Endodermal cell (in vitro differentiated cells): ENCODE results near the gene RFXANK. TPM values are rescaled to one million over a fixed set of nuclear protein-coding genes. Genes with fewer than 3 reads are reported as not detected.

Source experiments
- DNase-seq: peaks from one replicate; pipeline ENCODE4 v3.0.0-alpha.2; 2017
- H3K27ac ChIP-seq: 2 replicates; pipeline ENCODE4 v1.5.1; 2013; ENCODE audit warnings: mild to moderate bottlenecking, low read depth, low read length, moderate library complexity
- H3K27me3 ChIP-seq: 2 replicates; pipeline ENCODE4 v1.6.1; 2013; ENCODE audit warnings: mild to moderate bottlenecking, low read length, moderate library complexity; ENCODE audit not compliant: insufficient read depth, control insufficient read depth, poor library complexity, severe bottlenecking
- H3K36me3 ChIP-seq: 2 replicates; pipeline ENCODE4 v1.7.0; 2013; ENCODE audit warnings: mild to moderate bottlenecking, low read length, moderate library complexity; ENCODE audit not compliant: control insufficient read depth, insufficient read depth
- H3K4me1 ChIP-seq: one replicate; pipeline ENCODE4 v1.7.0; 2013; ENCODE audit warnings: low read length; ENCODE audit not compliant: control insufficient read depth, insufficient read depth
- H3K4me3 ChIP-seq: 2 replicates; pipeline ENCODE4 v1.5.1; 2013; ENCODE audit warnings: mild to moderate bottlenecking, low read length, moderate library complexity
- H3K9ac ChIP-seq: 2 replicates; pipeline ENCODE4 v1.6.1; 2013; ENCODE audit warnings: mild to moderate bottlenecking, low read length, moderate library complexity; ENCODE audit not compliant: poor library complexity, severe bottlenecking; ENCODE audit errors: extremely low read depth
- H3K9me3 ChIP-seq: 2 replicates; pipeline ENCODE4 v1.6.1; 2013; ENCODE audit warnings: mild to moderate bottlenecking, low read length, moderate library complexity; ENCODE audit not compliant: control insufficient read depth
- H3K27ac Mint-ChIP-seq: 2 replicates; pipeline ENCODE4 v1.8.0; 2020; ENCODE audit warnings: mixed read lengths
- H3K27me3 Mint-ChIP-seq: 2 replicates; pipeline ENCODE4 v1.8.0; 2021; ENCODE audit warnings: mild to moderate bottlenecking, mixed read lengths; ENCODE audit not compliant: insufficient read depth
- H3K36me3 Mint-ChIP-seq: 2 replicates; pipeline ENCODE4 v1.8.0; 2020; ENCODE audit warnings: low read depth, mixed read lengths
- H3K4me1 Mint-ChIP-seq: 2 replicates; pipeline ENCODE4 v1.8.0; 2020; ENCODE audit warnings: mixed read lengths
- H3K4me3 Mint-ChIP-seq: 2 replicates; pipeline ENCODE4 v1.8.0; 2020; ENCODE audit warnings: mild to moderate bottlenecking, moderate library complexity, mixed read lengths
- H3K9me3 Mint-ChIP-seq: 2 replicates; pipeline ENCODE4 v1.8.0; 2020; ENCODE audit warnings: mild to moderate bottlenecking, mixed read lengths
- CTCF ChIP-seq: fragments of 200-600 bp; sonication (generic); conservative IDR thresholded peaks from 2 replicates; pipeline ENCODE4 v1.5.0; 2021; ENCODE audit warnings: antibody characterized with exemption, mild to moderate bottlenecking
- WGBS, 2 experiments: methylation state at CpG; one replicate each; pipeline versions ENCODE4 v1.1.5 to v1.1.7; 2013; ENCODE audit warnings: missing lambda C conversion rate in 2 of 2, mixed read lengths in 1 of 2; ENCODE audit not compliant: insufficient coverage in 1 of 2, insufficient read length in 1 of 2; 5-methylcytosine and 5-hydroxymethylcytosine counted together
- total RNA-seq, 2 donors: library from RNA; stranded (reverse); fragmentation: NEBNext Ultra II Directional in 1 of 2; extraction: Animal tissue kit (Norgen Biotek cat#: 25700) in 1 of 2; gene quantifications; 2 replicates in 1 of 2; 3 replicates in 1 of 2; pipeline ENCODE4 v1.2.1, GENCODE V29; 2021

Gene RFXANK
- total RNA-seq, 2 donors from 2014 or later = 117 to 122 TPM

- Mint-ChIP-seq H3K9me3 (no peaks in the 10 kb centered on the region), H3K4me3 (no peak overlapping the region), H3K27me3 (no peaks in the 10 kb centered on the region), H3K36me3 (peaks cover 40% of the 10 kb centered on the region), H3K27ac (peak overlapping the region; percentile 85), H3K4me1 (no peaks in the 10 kb centered on the region)
- 71 to 83% methylated on average over 2 to 9 of the region's 9 CpGs for WGBS, 2 experiments
- no peaks in the 10 kb centered on the region for H3K9me3 ChIP-seq
- no peak overlapping the region for H3K9ac ChIP-seq
- DNase-seq = peak; percentile 96
- peaks cover 13% of the 10 kb centered on the region for H3K36me3 ChIP-seq
- no peaks in the 10 kb centered on the region for H3K4me1 ChIP-seq
- no peaks in the 10 kb centered on the region for H3K27me3 ChIP-seq
- H3K27ac ChIP-seq = no peak overlapping the region
- H3K4me3 ChIP-seq = no peak overlapping the region
- TF ChIP-seq CTCF = peak; percentile 95
These were observed 6.0 kb upstream of the RFXANK start for GRCh38 chr19:19185853-19186740.

- Histone ChIP-seq H3K9me3 (no peaks in the 10 kb centered on the region), H3K4me3 (no peak overlapping the region), H3K4me1 (no peaks in the 10 kb centered on the region), H3K9ac (no peak overlapping the region), H3K36me3 (peaks cover 7% of the 10 kb centered on the region), H3K27ac (no peak overlapping the region), H3K27me3 (no peaks in the 10 kb centered on the region)
- Mint-ChIP-seq H3K9me3 (no peaks in the 10 kb centered on the region), H3K27ac (peak overlapping the region; percentile 85), H3K27me3 (no peaks in the 10 kb centered on the region), H3K4me1 (no peaks in the 10 kb centered on the region), H3K4me3 (no peak overlapping the region), H3K36me3 (peaks cover 34% of the 10 kb centered on the region)
- TF ChIP-seq CTCF = no peak
- 95 to 96% methylated on average over 13 to 14 of the region's 14 CpGs for WGBS, 2 experiments
- DNase-seq = no peak
These were observed 5.3 kb upstream of the RFXANK start for GRCh38 chr19:19186742-19187141.

DNA sequence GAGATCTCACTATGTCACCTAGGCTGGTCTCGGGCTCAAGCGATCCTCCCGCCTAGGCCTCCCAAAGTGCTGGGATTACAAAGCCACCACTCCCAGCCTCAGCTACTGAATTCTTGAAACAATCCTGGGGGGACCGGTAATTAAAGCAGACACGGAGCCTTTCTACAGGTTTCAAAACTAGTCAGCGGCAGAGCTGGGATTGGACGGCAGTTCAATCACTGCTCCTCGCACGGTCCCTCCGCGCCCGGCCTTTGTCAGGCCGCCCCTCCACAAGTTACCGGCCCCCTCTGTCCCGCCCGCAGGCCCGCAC, 335 bp upstream of the RFXANK start:
- H3K27ac Mint-ChIP-seq = peak overlapping the region; percentile 96
- H3K4me3 Mint-ChIP-seq = peak overlapping the region; percentile 96
- DNase-seq = no peak
- Histone ChIP-seq H3K9me3 (no peaks in the 10 kb centered on the region), H3K4me3 (peak overlapping the region; percentile 99), H3K4me1 (no peaks in the 10 kb centered on the region), H3K9ac (peak overlapping the region; percentile 91), H3K36me3 (peaks cover under 1% of the 10 kb centered on the region), H3K27ac (peak overlapping the region; percentile 88), H3K27me3 (no peaks in the 10 kb centered on the region)
- H3K9me3 Mint-ChIP-seq = no peaks in the 10 kb centered on the region
- peaks cover 8% of the 10 kb centered on the region for H3K4me1 Mint-ChIP-seq
- TF ChIP-seq CTCF = no peak
- no peaks in the 10 kb centered on the region for H3K27me3 Mint-ChIP-seq
- H3K36me3 Mint-ChIP-seq = peaks cover 19% of the 10 kb centered on the region
- 0 to 1% methylated on average over 12 to 17 of the region's 17 CpGs for WGBS, 2 experiments
